Ovary (tissue), 9 donors: ENCODE data around the gene INPP4A. TPM values are rescaled to one million over a fixed set of nuclear protein-coding genes. Genes with fewer than 3 reads are reported as not detected.

ENCODE experiments used
- DNase-seq, 5 donors: peaks; one replicate each; pipeline ENCODE4 v3.0.0-alpha.2; 2019 to 2020
- H3K27ac ChIP-seq, 2 donors: fragments of 200-600 bp; one replicate each; pipeline versions ENCODE4 v1.5.1 to v1.8.0; 2019 to 2022
- H3K27me3 ChIP-seq: fragments of 200-600 bp; one replicate; pipeline ENCODE4 v1.8.0; 2022
- H3K36me3 ChIP-seq: fragments of 200-600 bp; sonication (generic); one replicate; pipeline ENCODE4 v1.5.1; 2019
- H3K4me1 ChIP-seq: one replicate; pipeline ENCODE4 v1.8.1; 2013; ENCODE audit warnings: mild to moderate bottlenecking, moderate library complexity; ENCODE audit not compliant: insufficient read depth
- H3K4me3 ChIP-seq: fragments of 200-600 bp; sonication (generic); one replicate; pipeline ENCODE4 v1.5.1; 2017
- H3K9me3 ChIP-seq, 2 donors: fragments of 200-600 bp in 1 of 2; sonication (generic) in 1 of 2; one replicate each; pipeline versions ENCODE4 v1.5.1 to v1.8.1; 2013 to 2019; ENCODE audit warnings: mild to moderate bottlenecking in 1 of 2, moderate library complexity in 1 of 2
- EP300 ChIP-seq: sonication (generic); formaldehyde crosslinking; IDR thresholded peaks from one replicate; pipeline ENCODE4 v1.6.1; 2017; ENCODE audit warnings: antibody characterized with exemption
- POLR2A ChIP-seq: fragments of 450-650 bp; IDR thresholded peaks from one replicate; pipeline ENCODE4 v1.6.1; 2017; ENCODE audit warnings: antibody characterized with exemption, mild to moderate bottlenecking, moderate library complexity
- WGBS, 3 donors: extraction: QIAGEN DNeasy Blood & Tissue Kit in 1 of 3; methylation state at CpG; one replicate each; pipeline versions ENCODE4 v1.1.5 to v1.1.7; 2013 to 2017; 5-methylcytosine and 5-hydroxymethylcytosine counted together
- intact Hi-C, 4 donors: fragments of 100-400 bp; cut with DNase I; formaldehyde crosslinking; loops; one replicate each; pipeline versions ENCODE4 v1.11.0 to v1.15.1; 2022 to 2023
- polyA plus RNA-seq, 2 donors: library from polyadenylated mRNA; stranded (reverse); fragments of 200-250 nt in 1 of 2; fragments of 350-450 nt in 1 of 2; fragmentation: Illumina TruSeq in 1 of 2; extraction: RNeasy Lipid Tissue Mini Kit (QIAGEN cat#74804) in 1 of 2; gene quantifications; one replicate each; pipeline ENCODE4 v1.2.3, GENCODE V29; 2013 to 2014
- total RNA-seq, 7 donors: library from RNA; depleted of rRNA in 2 of 7; stranded (reverse); fragments of >200 nt in 2 of 7; fragmentation: NEBNext Ultra II Directional in 3 of 7; extraction: Animal tissue kit (Norgen Biotek cat#: 25700) in 3 of 7; gene quantifications; one replicate each; pipeline versions ENCODE4 v1.1.0 to v1.2.4, GENCODE V29; 2016 to 2023
- TF ChIP-seq, protein P1 (sequence below), 3 donors: fragments of 450-650 bp in 2 of 3; fragments of 200-600 bp in 1 of 3; IDR thresholded peaks; one replicate each; pipeline versions ENCODE4 v1.5.1 to v1.8.0; 2016 to 2022; ENCODE audit warnings: antibody characterized with exemption in 3 of 3, mild to moderate bottlenecking in 1 of 3
- donor health status: DM: no; HTN: no; CAD: no; lungs with moderate emphysema.
- donor health status: DM: no; HTN: no; CAD: no.
- donor health status: Bipolar disorder and iron deficiency.
- donor health status: DM: yes; HTN: yes; CAD: no.
- donor health status: DM: no; HTN: no; CAD: no.
- donor health status: DM: yes; HTN: yes; CAD: no.

The INPP4A gene
- total and polyA plus RNA-seq, 9 donors: 7.5 to 25.8 (median 16.2) TPM

- no peaks in the 10 kb centered on the region for H3K36me3 ChIP-seq
- intact Hi-C loops: no loop called here
- H3K9me3 ChIP-seq: no peaks in the 10 kb centered on the region
- H3K27ac ChIP-seq: no peak overlapping the region
- H3K27me3 ChIP-seq: no peaks in the 10 kb centered on the region
- TF ChIP-seq EP300 (no peak), POLR2A (no peak)
- TF ChIP-seq, protein P1, sequence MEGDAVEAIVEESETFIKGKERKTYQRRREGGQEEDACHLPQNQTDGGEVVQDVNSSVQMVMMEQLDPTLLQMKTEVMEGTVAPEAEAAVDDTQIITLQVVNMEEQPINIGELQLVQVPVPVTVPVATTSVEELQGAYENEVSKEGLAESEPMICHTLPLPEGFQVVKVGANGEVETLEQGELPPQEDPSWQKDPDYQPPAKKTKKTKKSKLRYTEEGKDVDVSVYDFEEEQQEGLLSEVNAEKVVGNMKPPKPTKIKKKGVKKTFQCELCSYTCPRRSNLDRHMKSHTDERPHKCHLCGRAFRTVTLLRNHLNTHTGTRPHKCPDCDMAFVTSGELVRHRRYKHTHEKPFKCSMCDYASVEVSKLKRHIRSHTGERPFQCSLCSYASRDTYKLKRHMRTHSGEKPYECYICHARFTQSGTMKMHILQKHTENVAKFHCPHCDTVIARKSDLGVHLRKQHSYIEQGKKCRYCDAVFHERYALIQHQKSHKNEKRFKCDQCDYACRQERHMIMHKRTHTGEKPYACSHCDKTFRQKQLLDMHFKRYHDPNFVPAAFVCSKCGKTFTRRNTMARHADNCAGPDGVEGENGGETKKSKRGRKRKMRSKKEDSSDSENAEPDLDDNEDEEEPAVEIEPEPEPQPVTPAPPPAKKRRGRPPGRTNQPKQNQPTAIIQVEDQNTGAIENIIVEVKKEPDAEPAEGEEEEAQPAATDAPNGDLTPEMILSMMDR (IDR thresholded peaks at IDR 0.05): no peak
- no peak overlapping the region for H3K4me3 ChIP-seq
- H3K4me1 ChIP-seq: no peaks in the 10 kb centered on the region
- no peak for DNase-seq
These were observed 40.8 kb upstream of the INPP4A start for GRCh38 chr2:98403878-98404277.

DNA sequence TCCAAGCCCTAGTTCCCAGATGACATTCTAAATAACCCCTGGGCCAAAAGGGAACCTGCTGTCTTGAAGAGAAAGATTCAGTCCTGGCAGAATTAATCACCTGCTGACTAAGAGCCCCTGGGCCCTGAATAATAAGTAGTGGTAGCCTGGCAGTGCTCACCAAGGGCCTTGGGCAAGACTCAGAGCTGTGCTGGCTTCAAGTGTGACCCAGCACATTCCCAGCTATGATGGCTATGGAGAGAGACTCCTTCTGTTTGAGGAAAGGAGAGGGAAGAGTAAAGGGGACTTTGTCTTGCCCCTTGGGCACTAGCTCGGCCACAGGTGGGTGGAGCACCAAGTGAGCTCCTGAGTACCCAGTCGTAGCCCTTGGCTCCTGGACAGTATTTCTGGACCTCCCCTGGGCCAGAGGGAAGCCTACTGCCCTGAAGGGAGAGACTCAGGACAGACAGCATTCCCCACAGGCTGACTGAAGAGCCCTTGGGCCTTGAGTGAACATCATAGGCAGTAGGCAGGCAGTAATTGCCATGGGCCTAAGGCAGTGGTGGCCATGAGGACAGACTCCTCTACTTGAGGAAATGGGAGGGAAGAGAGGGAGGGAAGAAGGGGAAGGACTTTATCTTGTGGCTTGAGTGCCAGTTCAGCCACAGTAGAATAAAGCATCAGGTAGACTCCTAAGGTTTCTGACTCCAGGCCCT is 40.0 kb upstream of the INPP4A start:
- H3K36me3 ChIP-seq: no peaks in the 10 kb centered on the region
- WGBS, 3 donors: 77 to 93% (median 83%) methylated on average over 2 of the region's 2 CpGs
- no peaks in the 10 kb centered on the region for H3K9me3 ChIP-seq
- no peaks in the 10 kb centered on the region for H3K27me3 ChIP-seq
- DNase-seq: no peak
- H3K4me1 ChIP-seq: no peaks in the 10 kb centered on the region
- no peak overlapping the region for H3K27ac ChIP-seq
- no peak overlapping the region for H3K4me3 ChIP-seq
- TF ChIP-seq POLR2A (no peak), EP300 (no peak)
- TF ChIP-seq, protein P1 (IDR thresholded peaks at IDR 0.05): no peak
- intact Hi-C loops: no loop called here

DNA sequence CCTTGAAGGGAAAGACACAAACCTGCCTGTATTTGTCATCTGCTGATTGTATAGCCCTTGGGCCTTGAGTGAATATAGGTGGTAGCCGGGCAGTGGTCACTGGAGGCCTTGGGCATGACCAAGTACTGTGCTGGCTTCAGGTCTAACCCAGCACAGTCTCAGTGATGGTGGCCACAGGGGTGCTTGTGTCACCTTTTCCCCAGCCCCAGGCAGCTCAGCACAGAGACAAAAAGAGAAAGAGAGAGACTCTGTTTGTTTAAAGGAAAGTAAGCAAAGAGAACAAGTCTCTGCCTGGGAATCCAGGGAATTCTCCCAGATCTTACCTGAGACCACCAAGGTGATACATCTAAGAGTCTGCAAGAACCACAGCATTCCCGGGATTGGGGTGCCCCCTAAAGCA is 39.4 kb upstream of the INPP4A start:
- no peak overlapping the region for H3K4me3 ChIP-seq
- intact Hi-C loops: no loop called here
- no peaks in the 10 kb centered on the region for H3K9me3 ChIP-seq
- no peaks in the 10 kb centered on the region for H3K4me1 ChIP-seq
- TF ChIP-seq POLR2A: no peak
- TF ChIP-seq EP300: no peak
- TF ChIP-seq, protein P1 (IDR thresholded peaks at IDR 0.05): no peak
- WGBS, 3 donors: 78 to 84% (median 82%) methylated on average over 2 of the region's 2 CpGs
- no peaks in the 10 kb centered on the region for H3K27me3 ChIP-seq
- no peak for DNase-seq
- H3K36me3 ChIP-seq: no peaks in the 10 kb centered on the region
- H3K27ac ChIP-seq: no peak overlapping the region

DNA sequence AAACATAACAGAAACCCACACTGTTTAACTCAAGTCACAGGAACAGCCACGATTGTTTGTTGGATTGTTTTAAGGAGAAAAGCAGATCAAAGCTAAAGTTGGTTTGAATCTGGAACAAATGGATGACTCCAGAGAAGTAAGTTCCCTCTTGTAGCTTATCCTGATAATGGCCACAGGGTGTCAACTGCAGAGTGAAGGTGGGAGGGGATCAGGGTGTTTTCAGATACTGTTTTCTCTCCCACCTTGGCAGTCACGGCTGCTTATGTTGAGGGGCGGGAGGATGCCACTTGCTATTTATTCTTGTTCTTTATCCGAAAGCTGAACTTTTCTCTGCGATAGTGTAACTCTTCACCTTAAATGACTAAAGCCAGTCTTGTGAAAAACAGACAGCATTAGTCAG is 36.5 kb upstream of the INPP4A start:
- Histone ChIP-seq H3K27ac (no peak overlapping the region), H3K9me3 (no peaks in the 10 kb centered on the region), H3K4me3 (no peak overlapping the region), H3K27me3 (no peaks in the 10 kb centered on the region), H3K4me1 (no peaks in the 10 kb centered on the region), H3K36me3 (no peaks in the 10 kb centered on the region)
- 69 to 75% (median 75%) methylated on average over 5 of the region's 5 CpGs for WGBS, 3 donors
- DNase-seq: no peak
- intact Hi-C loops: no loop called here
- TF ChIP-seq, protein P1 (IDR thresholded peaks at IDR 0.05): no peak
- no peak for TF ChIP-seq POLR2A
- TF ChIP-seq EP300: no peak
